ENCODE measurements around the gene C11orf16.

DNA sequence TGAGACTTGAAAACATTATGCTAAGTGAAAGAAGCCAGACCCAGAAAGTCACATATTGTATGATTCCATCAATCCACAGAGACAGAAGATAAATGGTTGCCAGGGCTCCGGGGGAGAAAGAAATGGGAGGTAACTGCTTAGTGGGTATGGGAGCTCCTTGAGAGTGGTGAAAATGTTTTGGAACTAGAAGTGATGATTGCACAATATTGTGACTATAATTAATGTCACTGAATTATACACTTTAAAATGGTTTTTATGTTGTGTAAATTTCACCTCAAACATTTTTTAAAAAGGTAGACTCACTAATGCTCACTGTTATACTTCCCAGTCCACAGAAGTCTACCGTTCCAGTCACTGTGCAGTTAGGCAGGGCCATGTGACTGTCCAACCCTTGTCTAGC lies 54.0 kb downstream of the C11orf16 start:
- TF ChIP-seq CTCF (IDR thresholded peaks at IDR 0.05; ENCODE audit: low read depth, low read length, poor library complexity, severe bottlenecking), result no peak
- TF ChIP-seq EZH2phosphoT487 (IDR thresholded peaks at IDR 0.05; ENCODE audit: borderline replicate concordance, low read length), result no peak
